DOHH2 (cell line): ENCODE measurements around the gene BRIX1.

Experiments
- H3F3A ChIP-seq: fragments of 200-600 bp; sonication (generic), shearing (Covaris generic); 2 replicates; pipeline ENCODE4 v1.6.0; 2016; ENCODE audit warnings: antibody characterized with exemption, mild to moderate bottlenecking; ENCODE audit not compliant: control insufficient read depth, insufficient read depth
- H3K27ac ChIP-seq: fragments of 200-600 bp; sonication (generic); 2 replicates; pipeline ENCODE4 v1.5.1; 2014; ENCODE audit warnings: low read depth, mild to moderate bottlenecking, low read length, moderate library complexity
- H3K27me3 ChIP-seq: fragments of 200-600 bp; sonication (generic); 2 replicates; pipeline ENCODE4 v1.6.1; 2014; ENCODE audit warnings: mild to moderate bottlenecking, low read length, mixed read lengths; ENCODE audit not compliant: control insufficient read depth
- H3K36me3 ChIP-seq: fragments of 200-600 bp; sonication (generic); 2 replicates; pipeline ENCODE4 v1.6.1; 2014; ENCODE audit warnings: mild to moderate bottlenecking, low read length, moderate library complexity, mixed read lengths; ENCODE audit not compliant: control insufficient read depth
- H3K4me1 ChIP-seq: fragments of 200-600 bp; sonication (generic); 2 replicates; pipeline ENCODE4 v1.6.1; 2014; ENCODE audit warnings: mild to moderate bottlenecking, low read length, mixed read lengths; ENCODE audit not compliant: control insufficient read depth
- H3K4me2 ChIP-seq: fragments of 200-600 bp; sonication (generic); 2 replicates; pipeline ENCODE4 v1.6.0; 2014; ENCODE audit warnings: mild to moderate bottlenecking, low read length, moderate library complexity
- H3K4me3 ChIP-seq: fragments of 200-600 bp; sonication (generic); 2 replicates; pipeline ENCODE4 v1.5.1; 2014; ENCODE audit warnings: mild to moderate bottlenecking, low read length, mixed read lengths
- H3K79me2 ChIP-seq: fragments of 200-600 bp; sonication (generic); 2 replicates; pipeline ENCODE4 v1.6.1; 2014; ENCODE audit warnings: mild to moderate bottlenecking, low read length, mixed read lengths; ENCODE audit not compliant: control insufficient read depth
- H3K9me2 ChIP-seq: fragments of 200-600 bp; sonication (generic); replicated peaks from 2 replicates; pipeline ENCODE4 v1.6.1; 2014; ENCODE audit warnings: mild to moderate bottlenecking, low read length, mixed read lengths; ENCODE audit not compliant: control insufficient read depth
- H3K9me3 ChIP-seq: fragments of 200-600 bp; sonication (generic); 2 replicates; pipeline ENCODE4 v1.6.1; 2014; ENCODE audit warnings: antibody characterized with exemption, low read length, mixed read lengths; ENCODE audit not compliant: control insufficient read depth, insufficient read depth
- H4K20me1 ChIP-seq: fragments of 200-600 bp; sonication (generic); 2 replicates; pipeline ENCODE4 v1.6.0; 2014; ENCODE audit warnings: low read depth, mild to moderate bottlenecking, antibody characterized with exemption, low read length, moderate library complexity; ENCODE audit not compliant: control insufficient read depth, insufficient read depth
- CTCF ChIP-seq: fragments of 200-600 bp; sonication (generic); IDR thresholded peaks from one replicate; pipeline ENCODE4 v1.5.1; 2014; ENCODE audit warnings: antibody characterized with exemption, mild to moderate bottlenecking, low read depth, low read length; ENCODE audit not compliant: poor library complexity, severe bottlenecking
- EZH2phosphoT487 ChIP-seq: fragments of 200-600 bp; sonication (generic); IDR thresholded peaks from 2 replicates; pipeline ENCODE4 v1.6.1; 2017; ENCODE audit warnings: borderline replicate concordance, mild to moderate bottlenecking, antibody characterized with exemption, low read length, moderate library complexity, mixed read lengths

BRIX1 gene

GRCh38 chr5:34899066-34899465 lies 16.4 kb upstream of the BRIX1 start:
- no peaks in the 10 kb centered on the region for H3K9me3 ChIP-seq
- H3K79me2 ChIP-seq, result no peaks in the 10 kb centered on the region
- H4K20me1 ChIP-seq, result no peaks in the 10 kb centered on the region
- H3K36me3 ChIP-seq, result peaks cover 8% of the 10 kb centered on the region; the same call in 1 of the 2 replicates
- peaks cover 15% of the 10 kb centered on the region; the same call in 1 of the 2 replicates for H3F3A ChIP-seq
- no peaks in the 10 kb centered on the region for H3K4me1 ChIP-seq
- H3K4me2 ChIP-seq, result no peak overlapping the region
- TF ChIP-seq CTCF (no peak), EZH2phosphoT487 (no peak)
- no peak overlapping the region for H3K4me3 ChIP-seq
- no peak overlapping the region for H3K27ac ChIP-seq
- no peaks in the 10 kb centered on the region for H3K9me2 ChIP-seq
- H3K27me3 ChIP-seq, result no peaks in the 10 kb centered on the region

- no peaks in the 10 kb centered on the region for H3K79me2 ChIP-seq
- peaks cover 21% of the 10 kb centered on the region; the same call in 1 of the 2 replicates for H3K36me3 ChIP-seq
- peaks cover 15% of the 10 kb centered on the region; the same call in 1 of the 2 replicates for H3F3A ChIP-seq
- H4K20me1 ChIP-seq, result no peaks in the 10 kb centered on the region
- H3K9me2 ChIP-seq, result no peaks in the 10 kb centered on the region
- TF ChIP-seq CTCF (no peak), EZH2phosphoT487 (no peak)
- no peaks in the 10 kb centered on the region for H3K9me3 ChIP-seq
- H3K4me1 ChIP-seq, result no peaks in the 10 kb centered on the region
- no peak overlapping the region for H3K4me2 ChIP-seq
- no peaks in the 10 kb centered on the region for H3K27me3 ChIP-seq
- H3K27ac ChIP-seq, result no peak overlapping the region
- no peak overlapping the region for H3K4me3 ChIP-seq
These were observed 14.9 kb upstream of the BRIX1 start for GRCh38 chr5:34900652-34901051.

GRCh38 chr5:34903260-34903659 lies 12.3 kb upstream of the BRIX1 start:
- H4K20me1 ChIP-seq, result no peaks in the 10 kb centered on the region
- H3K79me2 ChIP-seq, result no peaks in the 10 kb centered on the region
- peaks cover 38% of the 10 kb centered on the region for H3K36me3 ChIP-seq
- no peak overlapping the region for H3K4me3 ChIP-seq
- no peaks in the 10 kb centered on the region for H3K27me3 ChIP-seq
- no peak overlapping the region for H3K27ac ChIP-seq
- H3K9me2 ChIP-seq, result no peaks in the 10 kb centered on the region
- TF ChIP-seq CTCF (no peak), EZH2phosphoT487 (no peak)
- peaks cover 15% of the 10 kb centered on the region; the same call in 1 of the 2 replicates for H3F3A ChIP-seq
- no peaks in the 10 kb centered on the region for H3K9me3 ChIP-seq
- no peaks in the 10 kb centered on the region for H3K4me1 ChIP-seq
- no peak overlapping the region for H3K4me2 ChIP-seq
